T-helper 1 cell (primary cell): ENCODE results near the gene OR52I2.

Experiments used
- DNase-seq, 5 donors: peaks; one replicate each; pipeline ENCODE4 v3.0.0-alpha.2; 2012 to 2020

The OR52I2 gene

GRCh38 chr11:4607781-4608666, 26.5 kb downstream of the OR52I2 start, which contains the start of gene TRIM68:
Gene TRIM68 (minus strand): TSS chr11:4608231. CDS start chr11:4605504, 2,727 bp downstream.
- peak; percentile 82 to 95 (median 91) for DNase-seq

- DNase-seq = peak in 1 of 5 donors; percentile 64
These were observed 28.9 kb downstream of the OR52I2 start for GRCh38 chr11:4610258-4610935.

- DNase-seq = no peak
These were observed 30.4 kb downstream of the OR52I2 start for GRCh38 chr11:4611986-4612385.

GRCh38 chr11:4615856-4616444, 34.4 kb downstream of the OR52I2 start:
- no peak for DNase-seq

GRCh38 chr11:4619514-4619913, 38.0 kb downstream of the OR52I2 start:
- DNase-seq = no peak

- peak in 3 of 5 donors; percentile 13 to 40 (median 33) for DNase-seq
These were observed 44.9 kb downstream of the OR52I2 start for GRCh38 chr11:4626207-4627099.

GRCh38 chr11:4636136-4636535, 54.6 kb downstream of the OR52I2 start:
- DNase-seq = no peak

- DNase-seq = peak; percentile 24 to 55 (median 51)
These were observed 55.6 kb downstream of the OR52I2 start, which contains the start of gene OR51D1 for GRCh38 chr11:4636962-4637661. Gene OR51D1 (plus strand): TSS chr11:4637477. CDS start chr11:4639791, 2,314 bp downstream.

GRCh38 chr11:4637662-4638047, 56.1 kb downstream of the OR52I2 start:
- DNase-seq = no peak

GRCh38 chr11:4639931-4640330, 58.4 kb downstream of the OR52I2 start:
- no peak for DNase-seq

GRCh38 chr11:4641501-4641900, 60.0 kb downstream of the OR52I2 start:
- no peak for DNase-seq

GRCh38 chr11:4642043-4642442, 60.5 kb downstream of the OR52I2 start:
- DNase-seq = no peak
